HG03159 (cell line): ENCODE data around the gene ETV7.

Experiments
- ATAC-seq: cut with Tn5 transposase; IDR thresholded peaks from one replicate; pipeline ENCODE4 v1.9.1; 2021; ENCODE audit warnings: mild to moderate bottlenecking, moderate library complexity; ENCODE audit not compliant: unreplicated experiment

Gene ETV7

GRCh38 chr6:36384095-36384494 lies 3.4 kb downstream of the ETV7 start:
- ATAC-seq: no peak

DNA sequence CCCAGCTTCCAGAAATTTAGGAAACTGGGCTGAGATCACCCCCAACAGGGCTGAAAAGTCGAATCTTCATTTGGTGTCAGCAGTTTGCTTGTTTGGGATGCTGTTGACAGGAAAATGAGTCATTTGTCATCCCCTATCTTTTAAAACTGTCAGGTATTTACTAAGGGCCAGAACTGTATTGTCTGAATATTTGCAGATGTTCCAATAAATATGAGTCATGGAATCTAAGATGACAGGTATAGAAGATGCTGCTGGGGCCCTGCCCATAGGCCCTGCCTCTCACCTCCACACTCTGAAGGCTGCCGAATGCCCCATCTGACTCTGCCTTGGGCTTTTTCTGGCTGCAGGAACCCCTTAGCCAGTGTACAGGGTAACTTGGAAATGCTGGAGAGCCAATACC lies 3.9 kb downstream of the ETV7 start:
- ATAC-seq: no peak

- no peak for ATAC-seq
Measured at GRCh38 chr6:36382976-36383375, 4.5 kb downstream of the ETV7 start.

GRCh38 chr6:36381502-36382389 lies 5.7 kb downstream of the ETV7 start:
- no peak for ATAC-seq

- no peak for ATAC-seq
Measured at GRCh38 chr6:36380166-36380565, 7.3 kb downstream of the ETV7 start.

DNA sequence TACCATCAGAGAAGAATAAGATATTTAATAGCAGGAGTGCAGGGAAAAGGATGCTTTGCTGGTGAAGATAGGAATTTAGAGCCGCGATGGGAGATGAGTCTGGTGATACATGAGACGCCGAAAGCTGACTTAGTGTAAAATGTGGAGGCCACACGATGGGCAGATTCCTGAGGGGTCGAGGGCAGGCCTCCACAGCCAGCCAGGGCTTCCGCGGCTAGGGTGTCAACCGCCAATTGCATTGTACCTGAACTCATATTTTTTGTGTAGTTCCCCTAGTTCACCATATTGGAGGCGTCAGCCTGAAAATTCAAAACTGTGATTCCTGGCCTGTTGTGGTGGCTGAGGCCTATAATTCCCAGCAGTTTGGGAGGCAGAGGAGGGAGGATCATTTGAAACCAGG lies 8.5 kb downstream of the ETV7 start:
- no peak for ATAC-seq

DNA sequence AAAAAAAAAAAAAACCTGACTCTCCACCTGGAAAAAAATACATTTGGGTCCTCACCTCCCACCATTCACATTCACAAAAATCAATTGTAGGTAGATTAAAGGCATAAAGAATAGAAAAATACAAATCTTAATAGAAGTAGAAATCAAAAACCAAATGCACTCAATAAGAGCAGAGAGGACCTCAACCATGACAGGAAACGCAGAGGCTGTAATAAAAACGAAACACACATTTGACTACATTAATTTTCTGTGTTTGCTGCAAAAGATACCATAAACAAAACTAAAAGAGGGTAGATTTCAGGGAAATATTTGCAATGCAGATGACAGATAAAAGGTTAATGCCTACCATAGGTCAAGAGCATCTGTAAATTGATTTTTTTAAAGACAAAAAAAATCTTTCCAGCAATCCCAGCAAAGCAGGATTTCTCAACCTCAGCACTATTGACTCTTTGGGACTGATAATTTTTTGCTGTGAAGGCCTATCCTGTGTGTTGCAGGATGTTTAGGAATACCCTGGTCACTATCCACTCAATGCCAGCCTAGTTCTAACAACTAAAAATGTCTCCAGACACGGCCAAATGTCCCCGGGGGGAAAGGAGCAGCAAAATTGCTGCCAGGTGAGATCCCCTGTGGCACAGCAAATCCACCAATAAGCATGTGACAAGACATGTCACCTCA lies 9.1 kb downstream of the ETV7 start:
- no peak for ATAC-seq

- ATAC-seq: no peak
Measured at GRCh38 chr6:36377594-36377993, 9.9 kb downstream of the ETV7 start.

- no peak for ATAC-seq
Measured at GRCh38 chr6:36376742-36377141, 10.7 kb downstream of the ETV7 start.

DNA sequence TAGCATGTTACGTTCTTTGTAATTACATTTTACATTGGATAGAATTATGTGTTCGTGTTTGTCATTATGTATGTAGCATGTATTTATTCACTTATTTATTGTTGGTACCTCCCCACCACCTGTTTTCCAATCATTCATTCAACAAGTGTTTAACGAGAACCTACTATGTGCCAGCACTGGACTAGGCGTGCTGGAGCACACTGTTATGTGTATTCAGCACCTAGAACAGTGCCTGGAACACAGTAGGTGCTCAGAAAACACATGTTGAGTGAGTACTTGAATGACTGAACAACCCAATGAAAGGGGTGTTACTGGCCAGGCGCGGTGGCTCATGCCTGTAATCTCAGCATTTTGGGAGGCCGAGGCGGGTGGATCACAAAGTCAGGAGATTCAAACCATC lies 11.3 kb downstream of the ETV7 start:
- ATAC-seq: no peak

GRCh38 chr6:36375644-36376155 lies 11.8 kb downstream of the ETV7 start:
- ATAC-seq: no peak

GRCh38 chr6:36374972-36375371 lies 12.5 kb downstream of the ETV7 start:
- ATAC-seq: no peak

GRCh38 chr6:36374194-36374593 lies 13.3 kb downstream of the ETV7 start:
- no peak for ATAC-seq

- ATAC-seq: no peak
Measured at GRCh38 chr6:36373368-36374019, 14.0 kb downstream of the ETV7 start.

GRCh38 chr6:36372088-36372487 lies 15.4 kb downstream of the ETV7 start:
- ATAC-seq: no peak

GRCh38 chr6:36371211-36371610 lies 16.3 kb downstream of the ETV7 start:
- no peak for ATAC-seq

- ATAC-seq: no peak
Measured at GRCh38 chr6:36370638-36371037, 16.8 kb downstream of the ETV7 start.

GRCh38 chr6:36368921-36369865 lies 18.3 kb downstream of the ETV7 start:
- ATAC-seq: no peak

DNA sequence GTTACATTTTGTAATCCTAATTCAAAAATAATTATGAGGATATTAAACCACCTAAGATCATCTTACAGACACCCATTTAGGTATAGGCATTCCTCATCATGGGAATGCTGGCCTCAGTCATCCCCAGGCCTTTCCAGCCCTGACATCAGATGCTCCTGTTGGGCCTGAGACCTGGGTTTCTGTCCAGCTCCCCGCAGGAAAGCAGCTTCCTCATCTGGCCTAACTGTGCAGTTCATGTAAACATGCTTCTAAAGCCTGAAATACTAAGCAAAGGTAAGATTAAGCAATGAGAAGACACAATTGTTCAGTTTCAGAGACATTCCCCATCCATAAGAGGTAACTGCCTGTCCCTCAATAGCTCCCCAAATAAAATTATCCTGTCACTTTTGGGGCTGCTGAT lies 19.0 kb downstream of the ETV7 start:
- ATAC-seq: no peak

GRCh38 chr6:36367743-36368142 lies 19.7 kb downstream of the ETV7 start:
- no peak for ATAC-seq
